Measurements from ENCODE around the gene MTFMT.

The MTFMT gene

GRCh38 chr15:64989416-64990167 is 39.8 kb downstream of the MTFMT start, which contains the start of gene SPG21:
Gene SPG21 (minus strand): TSS chr15:64989914. CDS start chr15:64983569, 6,345 bp downstream.
- DNase-seq = peak; percentile 33 to 96 (median 88)

- DNase-seq = no peak
These were observed 42.3 kb downstream of the MTFMT start for GRCh38 chr15:64987136-64987535.

- no peak for DNase-seq
These were observed 43.9 kb downstream of the MTFMT start for GRCh38 chr15:64985366-64986033.

- DNase-seq = no peak
These were observed 47.0 kb downstream of the MTFMT start for GRCh38 chr15:64982472-64982871.

GRCh38 chr15:64981812-64982431 is 47.5 kb downstream of the MTFMT start:
- DNase-seq = peak in 1 of 51 donors; percentile 6

- peak in 15 of 51 donors; percentile 2 to 36 (median 16) for DNase-seq
These were observed 50.2 kb downstream of the MTFMT start for GRCh38 chr15:64979252-64979710.

GRCh38 chr15:64975390-64975789 is 54.0 kb downstream of the MTFMT start:
- no peak for DNase-seq

GRCh38 chr15:64970698-64971097 is 58.7 kb downstream of the MTFMT start:
- DNase-seq = no peak

- no peak for DNase-seq
These were observed 60.0 kb downstream of the MTFMT start for GRCh38 chr15:64969401-64969800.

- no peak for DNase-seq
These were observed 68.4 kb downstream of the MTFMT start for GRCh38 chr15:64961013-64961412.

- DNase-seq = no peak
These were observed 69.3 kb downstream of the MTFMT start for GRCh38 chr15:64960153-64960552.

- DNase-seq = no peak
These were observed 70.3 kb downstream of the MTFMT start for GRCh38 chr15:64959128-64959527.

GRCh38 chr15:64954395-64954794 is 75.0 kb downstream of the MTFMT start:
- DNase-seq = no peak

- no peak for DNase-seq
These were observed 77.5 kb downstream of the MTFMT start for GRCh38 chr15:64951777-64952418.
